Endothelial cell of umbilical vein (primary cell): ENCODE data around the gene ADAM10. TPM values are rescaled to one million over a fixed set of nuclear protein-coding genes. Genes with fewer than 3 reads are reported as not detected.

ENCODE experiments used
- BruUV-seq: library from RNA; stranded (reverse); fragments of 400-500 nt; replicated peaks from 2 replicates; lab custom pipeline; 2021; lab: Mats Ljungman, UMichigan
- CTCF ChIA-PET: fragments of 300-600, 350-600 bp; sonication (Branson Sonifier 250); formaldehyde crosslinking; loops from one replicate; lab custom pipeline; 2021; ENCODE audit warnings: antibody characterized with exemption, inconsistent platforms; lab: Charles Lee
- POLR2A ChIA-PET: fragments of 300-600, 350-600 bp; sonication (Branson Sonifier 250); formaldehyde crosslinking; loops from one replicate; lab custom pipeline; 2021; ENCODE audit warnings: antibody characterized with exemption, inconsistent platforms; lab: Charles Lee
- DNase-seq: peaks from one replicate; pipeline ENCODE4 v3.0.0-alpha.2; 2011; ENCODE audit warnings: low read depth, low spot score
- FAIRE-seq: peaks from 2 replicates; lab custom pipeline; 2011; peaks lifted over from hg19 to GRCh38; lab: Jason Lieb, UNC
- H2AFZ ChIP-seq: 2 replicates; pipeline ENCODE4 v1.6.0; 2012; ENCODE audit warnings: low read depth, low read length, control low read depth, inconsistent platforms
- H3K27ac ChIP-seq: 2 replicates; pipeline ENCODE4 v1.5.1; 2011; ENCODE audit warnings: low read depth, mild to moderate bottlenecking, control low read depth, low read length, moderate library complexity; ENCODE audit not compliant: insufficient read depth
- H3K27me3 ChIP-seq, 2 experiments: 2 replicates each; pipeline versions ENCODE4 v1.6.0 to v1.6.1; 2011; ENCODE audit warnings: low read length in 2 of 2, mixed read lengths in 1 of 2; ENCODE audit not compliant: control insufficient read depth in 2 of 2, insufficient read depth in 2 of 2
- H3K36me3 ChIP-seq, 2 experiments: 2 replicates in 1 of 2; 3 replicates in 1 of 2; pipeline ENCODE4 v1.5.1; 2011; ENCODE audit warnings: low read length in 2 of 2, mild to moderate bottlenecking in 1 of 2, moderate library complexity in 1 of 2; ENCODE audit not compliant: control insufficient read depth in 2 of 2, insufficient read depth in 2 of 2; ENCODE audit errors: extremely low read depth in 1 of 2
- H3K4me1 ChIP-seq: 3 replicates; pipeline ENCODE4 v1.5.1; 2011; ENCODE audit warnings: mild to moderate bottlenecking, low read length; ENCODE audit not compliant: control insufficient read depth, insufficient read depth; ENCODE audit errors: extremely low read depth
- H3K4me2 ChIP-seq: 2 replicates; pipeline ENCODE4 v1.6.1; 2011; ENCODE audit warnings: low read length, control low read depth, mixed read lengths; ENCODE audit not compliant: insufficient read depth
- H3K4me3 ChIP-seq, 3 experiments: fragments of 200-600 bp in 1 of 3; sonication (generic), shearing (Covaris generic) in 1 of 3; replicated peaks in 1 of 3; 2 replicates each; pipeline ENCODE4 v1.5.1; 2011 to 2016; ENCODE audit warnings: control low read depth in 3 of 3, low read length in 3 of 3, mild to moderate bottlenecking in 2 of 3, inconsistent platforms in 1 of 3, low read depth in 1 of 3, moderate library complexity in 1 of 3; ENCODE audit not compliant: insufficient read depth in 1 of 3
- H3K79me2 ChIP-seq: 2 replicates; pipeline ENCODE4 v1.6.0; 2012; ENCODE audit warnings: low read length, inconsistent platforms; ENCODE audit not compliant: control insufficient read depth, insufficient read depth
- H3K9ac ChIP-seq: replicated peaks from 2 replicates; pipeline ENCODE3; 2011; ENCODE audit warnings: low read length, control low read depth; ENCODE audit not compliant: insufficient read depth; ENCODE audit errors: extremely low read depth
- H3K9me1 ChIP-seq: replicated peaks from 3 replicates; pipeline ENCODE4 v1.6.0; 2011; ENCODE audit warnings: mild to moderate bottlenecking, low read length; ENCODE audit not compliant: control insufficient read depth, insufficient read depth; ENCODE audit errors: extremely low read depth
- H3K9me3 ChIP-seq: replicated peaks from 2 replicates; pipeline ENCODE4 v1.5.1; 2012; ENCODE audit warnings: low read length, inconsistent platforms; ENCODE audit not compliant: control insufficient read depth, insufficient read depth
- H4K20me1 ChIP-seq: replicated peaks from 2 replicates; pipeline ENCODE3; 2011; ENCODE audit warnings: mild to moderate bottlenecking, low read length; ENCODE audit not compliant: control insufficient read depth, insufficient read depth; ENCODE audit errors: extremely low read depth
- CTCF ChIP-seq, 2 donors: IDR thresholded peaks; 1 replicate in 1 of 2; 2 replicates in 1 of 2; pipeline ENCODE4 v1.5.1; 2011; ENCODE audit warnings: low read length in 2 of 2, mild to moderate bottlenecking in 2 of 2, moderate library complexity in 2 of 2, control low read depth in 1 of 2, inconsistent platforms in 1 of 2, low read depth in 1 of 2; ENCODE audit not compliant: insufficient read depth in 1 of 2; ENCODE audit errors: extremely low read depth in 1 of 2
- EZH2 ChIP-seq: IDR thresholded peaks from 2 replicates; pipeline ENCODE4 v1.6.1; 2012; ENCODE audit warnings: borderline replicate concordance, low read depth, mild to moderate bottlenecking, moderate library complexity, low read length, inconsistent platforms; ENCODE audit not compliant: severe bottlenecking
- FOS ChIP-seq: IDR thresholded peaks from 2 replicates; pipeline ENCODE4 v1.6.1; 2011; ENCODE audit warnings: mild to moderate bottlenecking, low read length, moderate library complexity, borderline replicate concordance; ENCODE audit not compliant: insufficient read depth
- GATA2 ChIP-seq: IDR thresholded peaks from 2 replicates; pipeline ENCODE4 v1.7.0; 2011; ENCODE audit warnings: low read depth, mild to moderate bottlenecking, moderate library complexity, mixed read lengths, low read length; ENCODE audit not compliant: insufficient read length, insufficient read depth
- JUN ChIP-seq: IDR thresholded peaks from 2 replicates; pipeline ENCODE4 v1.6.1; 2011; ENCODE audit warnings: borderline replicate concordance, low read depth; ENCODE audit not compliant: insufficient read length, insufficient read depth
- MAX ChIP-seq: IDR thresholded peaks from 2 replicates; pipeline ENCODE4 v1.6.1; 2011; ENCODE audit not compliant: insufficient read depth, insufficient read length
- MYC ChIP-seq: IDR thresholded peaks from one replicate; pipeline ENCODE4 v1.6.1; 2011; ENCODE audit warnings: mild to moderate bottlenecking, low read depth, low read length
- POLR2A ChIP-seq: IDR thresholded peaks from 2 replicates; pipeline ENCODE4 v1.6.1; 2012; ENCODE audit warnings: low read depth, mild to moderate bottlenecking, control low read depth, low read length
- POLR2AphosphoS5 ChIP-seq: IDR thresholded peaks from 2 replicates; pipeline ENCODE4 v1.6.1; 2012; ENCODE audit warnings: low read depth, mild to moderate bottlenecking, control low read depth, low read length, moderate library complexity; ENCODE audit not compliant: insufficient read depth
- dilution Hi-C: fragments of 300-500 bp; cut with MboI; formaldehyde crosslinking; loops from one replicate; pipeline ENCODE4 v1.15.0; 2019; ENCODE audit warnings: low sequenced_read_pairs; ENCODE audit not compliant: extremely low pct_ligation_motif_present
- intact Hi-C: fragments of 100-400 bp; cut with micrococcal nuclease; formaldehyde crosslinking; loops from one replicate; pipeline ENCODE4 v1.10.0; 2022
- polyA plus RNA-seq, 4 experiments: library from polyadenylated mRNA; depleted of rRNA in 3 of 4; stranded (reverse) in 3 of 4; unstranded in 1 of 4; fragments of >200 nt; gene quantifications; 2 replicates each; pipeline versions ENCODE4 v1.2.1 to v1.2.3, GENCODE V29; 2011 to 2012; ENCODE audit warnings: missing spikeins in 1 of 4
- total RNA-seq: library from RNA; stranded (reverse); gene quantifications from 2 replicates; pipeline ENCODE4 v1.2.3, GENCODE V29; 2021

ADAM10 gene
- total and polyA plus RNA-seq, 2 donors (not counting 3 experiments of a cell fraction or from before 2014, with no cell fraction given) = 91.3 to 203 TPM

GRCh38 chr15:58694641-58695398 lies 54.7 kb downstream of the ADAM10 start:
- no peak overlapping the region for H2AFZ ChIP-seq
- no peak overlapping the region for H3K4me3 ChIP-seq
- no peak overlapping the region for H3K9ac ChIP-seq
- no peak overlapping the region for H3K27ac ChIP-seq
- dilution Hi-C loops = no loop called here
- no peaks in the 10 kb centered on the region for H3K4me1 ChIP-seq
- no TSS peak for BruUV-seq
- ChIA-PET CTCF (interaction anchor here (1.1 to 1.5 kb wide), 2 partner anchors 10 to 22 kb away, joined by 3 read pairs; no protein-coding TSS in a partner anchor), POLR2A (interaction anchor here (0.7 kb wide), 1 partner anchor 174 kb away, joined by 5 read pairs; no protein-coding TSS in a partner anchor)
- intact Hi-C loops = no loop called here
- no peak for DNase-seq
- peaks cover 72% of the 10 kb centered on the region for H3K79me2 ChIP-seq
- no peaks in the 10 kb centered on the region for H3K9me3 ChIP-seq
- peaks cover 0 to 2% of the 10 kb centered on the region in 2 experiments for H3K36me3 ChIP-seq
- no peak for TF ChIP-seq MAX
- no peak for TF ChIP-seq EZH2
- TF ChIP-seq MYC = no peak
- TF ChIP-seq FOS = no peak
- TF ChIP-seq GATA2 = no peak
- TF ChIP-seq POLR2A = no peak
- TF ChIP-seq CTCF (IDR thresholded peaks at IDR 0.05; ENCODE audit: extremely low read depth in 1 of 2, insufficient read depth in 1 of 2, low read depth in 1 of 2, low read length in 2 of 2) = no peak
- TF ChIP-seq JUN = no peak
- no peak for TF ChIP-seq POLR2AphosphoS5
- no peaks in the 10 kb centered on the region for H3K27me3 ChIP-seq
- H3K4me2 ChIP-seq = no peak overlapping the region
- no peaks in the 10 kb centered on the region for H3K9me1 ChIP-seq
- no peak for FAIRE-seq
- H4K20me1 ChIP-seq = no peaks in the 10 kb centered on the region
